Lower lobe of right lung (tissue), 2 donors: ENCODE data around the gene TEX14. TPM values are rescaled to one million over a fixed set of nuclear protein-coding genes. Genes with fewer than 3 reads are reported as not detected.

ENCODE experiments used
- ATAC-seq, 2 donors: fragments of 200-7000 bp; cut with Tn5 transposase; one replicate each; pipeline ENCODE4 v1.9.1; 2020 to 2022; ENCODE audit warnings: mild to moderate bottlenecking in 2 of 2, moderate library complexity in 2 of 2
- DNase-seq: peaks from one replicate; pipeline ENCODE4 v3.0.0-alpha.2; 2020
- H3K27ac ChIP-seq: fragments of 200-600 bp; one replicate; pipeline ENCODE4 v1.8.0; 2022
- H3K27me3 ChIP-seq: fragments of 200-600 bp; one replicate; pipeline ENCODE4 v1.8.0; 2022; ENCODE audit warnings: low read depth
- H3K36me3 ChIP-seq: fragments of 200-600 bp; one replicate; pipeline ENCODE4 v1.8.0; 2022; ENCODE audit warnings: mild to moderate bottlenecking
- H3K4me1 ChIP-seq: fragments of 200-600 bp; one replicate; pipeline ENCODE4 v1.8.0; 2022
- H3K4me3 ChIP-seq: fragments of 200-600 bp; one replicate; pipeline ENCODE4 v1.8.0; 2022; ENCODE audit warnings: mild to moderate bottlenecking
- H3K9me3 ChIP-seq: fragments of 200-600 bp; one replicate; pipeline ENCODE4 v1.8.0; 2022
- CTCF ChIP-seq: fragments of 200-600 bp; IDR thresholded peaks from one replicate; pipeline ENCODE4 v1.8.0; 2022; ENCODE audit warnings: antibody characterized with exemption, mild to moderate bottlenecking
- intact Hi-C: fragments of 100-400 bp; cut with DNase I; formaldehyde crosslinking; loops from one replicate; pipeline ENCODE4 v1.11.0; 2022
- long read RNA-seq: library from polyadenylated mRNA; unstranded; transcript quantifications from one replicate; pipeline ENCODE4 v2.0.0, GENCODE V29; 2021
- total RNA-seq: library from RNA; stranded (reverse); fragmentation: NEBNext Ultra II Directional; extraction: Animal tissue kit (Norgen Biotek cat#: 25700); gene quantifications from one replicate; pipeline ENCODE4 v1.2.1, GENCODE V29; 2021
- donor health status: DM: no; HTN: yes; CAD: no; lungs with severe emphysema.

TEX14 gene
- total RNA-seq: 6.8 TPM
- long read RNA-seq, partial matches to known transcripts: 3 of 5 reads
- long read RNA-seq, other reads (novel, unspliced or antisense): 2 of 5 reads

GRCh38 chr17:58691701-58692238 is at the start of gene TEX14:
TEX14 (minus strand) TSS chr17:58692045; CDS start chr17:58652001, 40,044 bp downstream.
- Histone ChIP-seq H3K4me1 (peaks cover 12% of the 10 kb centered on the region), H3K27me3 (no peaks in the 10 kb centered on the region), H3K9me3 (no peaks in the 10 kb centered on the region), H3K4me3 (peak within 1 kb of the TSS; percentile 72), H3K36me3 (no peaks in the 10 kb centered on the region), H3K27ac (peak within 1 kb of the TSS; percentile 80)
- no peak for ATAC-seq
- no peak for TF ChIP-seq CTCF
- intact Hi-C loops: no loop called here
- no peak for DNase-seq

DNA sequence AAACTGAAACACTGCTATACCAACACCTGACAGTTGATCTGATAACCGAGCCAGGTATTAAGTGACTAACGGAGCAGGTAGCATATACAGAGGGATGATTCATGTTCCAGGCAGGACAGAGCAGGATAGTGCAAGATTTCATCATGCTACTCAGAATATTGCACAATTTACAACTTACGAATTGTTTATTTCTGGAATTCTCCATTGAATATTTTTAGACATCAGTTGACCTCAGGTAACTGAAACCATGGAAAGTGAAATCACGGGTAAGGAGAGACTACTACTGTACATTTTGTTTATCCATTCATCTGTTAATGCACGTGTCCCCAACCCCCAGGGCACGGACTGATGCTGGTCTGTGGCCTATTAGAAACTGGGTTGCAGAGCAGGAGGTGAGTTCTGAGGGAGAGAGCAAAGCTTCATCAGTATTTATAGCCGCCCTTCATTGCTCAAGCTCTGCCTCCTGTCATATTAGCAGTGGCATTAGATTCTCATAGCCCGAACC is 49.3 kb upstream of the TEX14 start:
- no peak overlapping the region for H3K4me3 ChIP-seq
- no peaks in the 10 kb centered on the region for H3K36me3 ChIP-seq
- ATAC-seq (no peak), DNase-seq (no peak)
- H3K9me3 ChIP-seq: no peaks in the 10 kb centered on the region
- intact Hi-C loops: no loop called here
- no peak overlapping the region for H3K27ac ChIP-seq
- H3K27me3 ChIP-seq: no peaks in the 10 kb centered on the region
- H3K4me1 ChIP-seq: no peaks in the 10 kb centered on the region
- TF ChIP-seq CTCF: no peak

DNA sequence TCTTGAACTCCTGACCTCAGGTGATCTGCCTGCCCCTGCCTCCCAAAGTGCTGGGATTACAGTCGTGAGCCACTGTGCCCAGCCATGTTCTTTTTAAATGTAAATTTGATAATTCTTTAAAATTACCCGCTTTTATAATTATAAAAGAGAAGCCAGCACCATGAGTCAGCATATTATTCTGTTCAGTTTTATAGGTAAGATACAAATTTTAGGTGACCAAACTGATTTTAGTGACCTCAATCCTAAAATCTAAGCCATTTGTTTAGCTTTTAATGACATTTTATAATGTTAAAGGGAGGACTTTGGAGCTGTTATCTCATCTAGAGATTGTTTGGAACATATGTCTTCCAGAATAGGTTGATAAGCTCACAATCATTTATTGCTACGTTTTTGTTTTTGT is 43.0 kb upstream of the TEX14 start:
- no peak for TF ChIP-seq CTCF

GRCh38 chr17:58734040-58734439 is 42.2 kb upstream of the TEX14 start:
- ATAC-seq (no peak), DNase-seq (no peak)
- no peaks in the 10 kb centered on the region for H3K4me1 ChIP-seq
- no peaks in the 10 kb centered on the region for H3K9me3 ChIP-seq
- peaks cover 18% of the 10 kb centered on the region for H3K36me3 ChIP-seq
- H3K27ac ChIP-seq: no peak overlapping the region
- H3K4me3 ChIP-seq: no peak overlapping the region
- H3K27me3 ChIP-seq: no peaks in the 10 kb centered on the region
- TF ChIP-seq CTCF: no peak
- intact Hi-C loops: no loop called here

More for the DNA sequence above, 43.0 kb upstream of the TEX14 start:
- Histone ChIP-seq H3K27me3 (no peaks in the 10 kb centered on the region), H3K4me1 (no peaks in the 10 kb centered on the region), H3K36me3 (peaks cover 18% of the 10 kb centered on the region), H3K4me3 (no peak overlapping the region), H3K27ac (no peak overlapping the region), H3K9me3 (no peaks in the 10 kb centered on the region)
- intact Hi-C loops: no loop called here
- ATAC-seq (no peak), DNase-seq (no peak)

DNA sequence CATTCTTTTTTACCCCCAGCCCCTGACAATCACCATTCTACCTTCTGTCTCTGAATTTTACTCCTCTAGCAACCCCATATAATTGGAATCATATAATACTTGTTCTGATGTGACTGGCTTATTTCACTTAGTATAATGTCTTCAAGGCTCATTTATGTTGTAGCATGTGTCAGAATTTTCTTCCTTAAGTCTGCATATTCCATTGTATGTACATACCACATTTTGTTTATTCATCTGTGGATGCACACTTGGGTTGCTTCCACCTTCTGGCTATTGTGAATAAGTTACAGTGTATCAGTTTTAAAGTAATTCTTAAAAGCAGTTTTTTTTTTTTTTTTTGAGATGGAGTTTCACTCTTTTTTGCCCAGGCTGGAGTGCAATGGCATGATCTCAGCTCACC is 39.1 kb upstream of the TEX14 start:
- TF ChIP-seq CTCF: no peak
- Histone ChIP-seq H3K27me3 (no peaks in the 10 kb centered on the region), H3K27ac (no peak overlapping the region), H3K9me3 (no peaks in the 10 kb centered on the region), H3K4me3 (no peak overlapping the region), H3K36me3 (peaks cover 20% of the 10 kb centered on the region), H3K4me1 (no peaks in the 10 kb centered on the region)
- intact Hi-C loops: no loop called here
- DNase-seq: no peak
- ATAC-seq: no peak
